ENCODE results near the gene HECTD4.

GRCh38 chr12:112431965-112432364, 49.7 kb upstream of the HECTD4 start:
- TF ChIP-seq, protein P1, sequence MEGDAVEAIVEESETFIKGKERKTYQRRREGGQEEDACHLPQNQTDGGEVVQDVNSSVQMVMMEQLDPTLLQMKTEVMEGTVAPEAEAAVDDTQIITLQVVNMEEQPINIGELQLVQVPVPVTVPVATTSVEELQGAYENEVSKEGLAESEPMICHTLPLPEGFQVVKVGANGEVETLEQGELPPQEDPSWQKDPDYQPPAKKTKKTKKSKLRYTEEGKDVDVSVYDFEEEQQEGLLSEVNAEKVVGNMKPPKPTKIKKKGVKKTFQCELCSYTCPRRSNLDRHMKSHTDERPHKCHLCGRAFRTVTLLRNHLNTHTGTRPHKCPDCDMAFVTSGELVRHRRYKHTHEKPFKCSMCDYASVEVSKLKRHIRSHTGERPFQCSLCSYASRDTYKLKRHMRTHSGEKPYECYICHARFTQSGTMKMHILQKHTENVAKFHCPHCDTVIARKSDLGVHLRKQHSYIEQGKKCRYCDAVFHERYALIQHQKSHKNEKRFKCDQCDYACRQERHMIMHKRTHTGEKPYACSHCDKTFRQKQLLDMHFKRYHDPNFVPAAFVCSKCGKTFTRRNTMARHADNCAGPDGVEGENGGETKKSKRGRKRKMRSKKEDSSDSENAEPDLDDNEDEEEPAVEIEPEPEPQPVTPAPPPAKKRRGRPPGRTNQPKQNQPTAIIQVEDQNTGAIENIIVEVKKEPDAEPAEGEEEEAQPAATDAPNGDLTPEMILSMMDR (IDR thresholded peaks at IDR 0.05): no peak
- no peak for TF ChIP-seq POLR2A (IDR thresholded peaks at IDR 0.05)

All from body of pancreas (tissue), 4 donors.